Ectodermal cell (in vitro differentiated cells): Measurements from ENCODE around the gene MYLK.

Experiments used
- H3K27ac ChIP-seq: 2 replicates; pipeline ENCODE4 v1.7.0; 2013; ENCODE audit warnings: mild to moderate bottlenecking, low read depth, low read length; ENCODE audit not compliant: insufficient read depth, poor library complexity, severe bottlenecking
- H3K27me3 ChIP-seq: 2 replicates; pipeline ENCODE4 v1.7.0; 2013; ENCODE audit warnings: mild to moderate bottlenecking, low read length; ENCODE audit not compliant: insufficient read depth, control insufficient read depth, poor library complexity, severe bottlenecking
- H3K36me3 ChIP-seq: one replicate; pipeline ENCODE4 v1.7.0; 2013; ENCODE audit warnings: low read length; ENCODE audit not compliant: control insufficient read depth, insufficient read depth
- H3K4me1 ChIP-seq: one replicate; pipeline ENCODE4 v1.7.0; 2013; ENCODE audit warnings: low read length; ENCODE audit not compliant: control insufficient read depth, insufficient read depth
- H3K4me3 ChIP-seq: 2 replicates; pipeline ENCODE4 v1.7.0; 2013; ENCODE audit warnings: low read depth, low read length, control low read depth; ENCODE audit not compliant: insufficient read depth
- H3K9me3 ChIP-seq: 2 replicates; pipeline ENCODE4 v1.7.0; 2013; ENCODE audit warnings: mild to moderate bottlenecking, low read length, moderate library complexity; ENCODE audit not compliant: control insufficient read depth
- WGBS, 2 experiments: methylation state at CpG; one replicate each; pipeline ENCODE4 v1.1.7; 2013; ENCODE audit warnings: missing lambda C conversion rate in 2 of 2; 5-methylcytosine and 5-hydroxymethylcytosine counted together

MYLK gene

DNA sequence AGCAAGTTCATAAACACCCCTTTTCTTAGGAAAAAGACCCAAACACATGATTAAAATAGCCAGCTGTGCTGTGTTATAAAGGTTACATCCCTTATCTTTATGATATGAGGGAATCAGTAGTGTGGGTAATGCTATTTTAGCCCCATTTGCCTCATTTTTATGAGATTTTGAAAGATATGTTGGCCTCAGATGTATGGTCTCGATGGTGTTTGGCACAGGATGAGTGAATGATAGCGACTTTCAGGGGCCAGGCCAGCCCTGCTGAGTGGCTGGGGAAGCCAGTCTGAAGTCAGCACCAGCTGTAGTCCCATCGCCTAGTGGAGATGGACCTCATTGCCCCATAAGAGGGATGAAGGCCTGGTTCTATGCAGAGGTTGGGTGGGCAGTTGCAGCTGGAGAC lies 194.3 kb downstream of the MYLK start:
- peaks cover 35% of the 10 kb centered on the region for H3K4me1 ChIP-seq
- no peaks in the 10 kb centered on the region for H3K9me3 ChIP-seq
- H3K27me3 ChIP-seq: no peaks in the 10 kb centered on the region
- no peak overlapping the region for H3K27ac ChIP-seq
- no peaks in the 10 kb centered on the region for H3K36me3 ChIP-seq
- H3K4me3 ChIP-seq: no peak overlapping the region
- WGBS, 2 experiments: 89 to 98% methylated on average over 3 of the region's 3 CpGs

DNA sequence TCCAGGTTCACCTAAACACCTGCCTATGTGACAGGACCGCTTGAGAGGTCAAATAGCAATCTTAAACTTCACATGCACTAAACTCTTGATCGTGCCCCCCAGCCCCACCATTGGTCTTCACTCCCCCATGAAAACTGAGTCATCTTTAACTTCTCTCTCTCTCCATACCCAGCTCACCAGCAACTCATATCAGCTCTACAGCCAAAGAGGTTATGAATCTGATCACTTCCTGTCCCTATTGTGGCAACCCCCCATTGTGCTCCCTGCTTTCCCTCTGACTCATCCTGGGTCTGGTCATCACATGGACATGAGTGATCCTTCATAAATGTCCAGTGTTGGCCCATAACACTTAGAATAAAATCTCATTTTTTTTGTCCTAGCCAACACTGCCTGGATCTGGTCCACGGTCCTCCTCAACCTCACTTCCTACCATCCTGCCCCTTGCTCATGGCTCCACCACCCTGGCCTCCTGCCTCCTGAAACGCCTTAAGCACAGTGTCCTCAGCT lies 195.8 kb downstream of the MYLK start:
- Histone ChIP-seq H3K27me3 (no peaks in the 10 kb centered on the region), H3K9me3 (no peaks in the 10 kb centered on the region), H3K36me3 (no peaks in the 10 kb centered on the region), H3K4me1 (peaks cover 28% of the 10 kb centered on the region), H3K4me3 (no peak overlapping the region), H3K27ac (no peak overlapping the region)
- 95 to 96% methylated on average over 4 of the region's 4 CpGs for WGBS, 2 experiments

DNA sequence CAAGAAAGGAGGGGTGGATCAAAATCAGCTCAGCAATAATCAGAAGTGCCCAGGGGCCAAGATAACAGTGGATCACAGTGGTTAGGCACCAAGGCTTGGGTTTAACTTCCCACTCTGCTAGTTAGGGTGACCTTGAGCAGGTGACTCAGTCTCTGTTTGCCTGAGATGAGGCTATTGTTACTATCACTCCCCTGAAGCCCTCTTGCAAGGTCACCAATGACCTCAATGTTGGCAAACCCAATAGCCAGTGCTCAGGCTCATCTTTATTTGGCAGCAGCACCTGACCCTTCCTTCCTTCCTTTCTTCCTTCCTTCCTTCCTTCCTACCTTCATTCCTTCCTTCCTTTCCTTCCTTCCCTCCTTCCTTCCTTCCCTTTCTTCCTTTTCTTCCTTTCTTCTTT lies 196.8 kb downstream of the MYLK start:
- Histone ChIP-seq H3K4me3 (no peak overlapping the region), H3K9me3 (no peaks in the 10 kb centered on the region), H3K36me3 (no peaks in the 10 kb centered on the region), H3K4me1 (peaks cover 28% of the 10 kb centered on the region), H3K27me3 (no peaks in the 10 kb centered on the region), H3K27ac (no peak overlapping the region)

DNA sequence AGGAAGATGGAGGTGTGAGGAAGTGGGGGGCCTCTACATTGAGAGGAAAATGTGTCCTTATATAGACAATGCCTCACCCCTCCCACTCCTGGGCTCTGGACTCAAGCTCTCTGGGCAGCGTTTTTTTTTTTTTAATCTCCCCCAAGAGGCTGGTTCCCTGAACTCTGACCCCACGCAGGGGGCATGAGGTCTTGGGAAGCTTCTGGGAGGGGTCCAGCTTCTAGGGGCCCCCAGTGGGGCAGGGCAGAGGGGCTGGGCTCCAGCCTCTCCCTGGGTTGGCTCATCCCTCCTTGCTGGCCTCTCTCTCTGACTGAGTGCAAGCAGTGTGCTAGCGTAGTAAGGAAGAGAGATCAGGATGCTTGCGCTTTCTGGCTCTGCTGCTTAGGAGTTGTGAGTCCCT lies 197.9 kb downstream of the MYLK start:
- WGBS, 2 experiments: 68 to 77% methylated on average over 4 of the region's 4 CpGs
- H3K27ac ChIP-seq: peak overlapping the region; percentile 29
- no peaks in the 10 kb centered on the region for H3K27me3 ChIP-seq
- H3K4me3 ChIP-seq: no peak overlapping the region
- no peaks in the 10 kb centered on the region for H3K9me3 ChIP-seq
- H3K36me3 ChIP-seq: no peaks in the 10 kb centered on the region
- H3K4me1 ChIP-seq: peaks cover 27% of the 10 kb centered on the region

DNA sequence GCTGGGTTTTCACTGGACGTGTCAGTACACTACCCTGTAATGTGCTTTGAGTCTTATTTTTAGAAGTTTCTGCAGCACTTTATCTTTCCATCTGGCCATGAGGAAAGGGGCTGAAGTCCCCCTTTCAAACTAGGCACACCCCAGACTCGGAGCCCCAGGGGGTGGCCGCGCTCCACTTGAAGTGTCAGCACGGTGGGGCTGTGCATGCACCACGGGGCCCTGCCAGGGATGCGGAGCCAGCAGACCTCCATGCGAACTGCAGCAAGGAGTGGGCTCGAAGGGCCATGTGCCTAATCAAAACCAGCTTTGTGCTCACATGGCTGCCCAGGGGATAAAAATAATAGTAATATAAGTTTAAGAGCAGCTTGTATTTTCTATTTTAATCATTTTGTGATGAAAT lies 198.4 kb downstream of the MYLK start:
- Histone ChIP-seq H3K27ac (no peak overlapping the region), H3K4me1 (peaks cover 23% of the 10 kb centered on the region), H3K27me3 (no peaks in the 10 kb centered on the region), H3K36me3 (no peaks in the 10 kb centered on the region), H3K4me3 (no peak overlapping the region), H3K9me3 (no peaks in the 10 kb centered on the region)
- WGBS, 2 experiments: 91 to 93% methylated on average over 9 of the region's 9 CpGs

DNA sequence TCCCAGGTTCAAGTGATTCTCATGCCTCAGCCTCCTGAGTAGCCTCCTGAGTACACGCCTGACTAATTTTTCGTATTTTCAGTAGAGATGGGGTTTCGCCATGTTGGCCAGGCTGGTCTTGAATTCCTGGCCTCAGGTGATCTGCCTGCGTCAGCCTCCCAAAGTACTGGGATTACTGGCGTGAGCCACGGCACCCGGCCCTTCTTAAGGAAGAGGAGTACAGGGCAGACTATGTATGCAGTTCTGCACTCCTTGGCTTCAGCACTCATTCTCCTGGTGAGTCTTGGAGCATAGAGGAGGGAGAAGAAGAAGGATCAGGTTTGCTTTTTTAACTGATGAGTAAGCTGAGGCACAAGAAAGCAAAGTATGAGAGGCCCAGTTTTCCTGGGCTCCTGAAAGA lies 199.5 kb downstream of the MYLK start:
- Histone ChIP-seq H3K4me1 (peaks cover 16% of the 10 kb centered on the region), H3K4me3 (no peak overlapping the region), H3K9me3 (no peaks in the 10 kb centered on the region), H3K27ac (no peak overlapping the region), H3K27me3 (no peaks in the 10 kb centered on the region), H3K36me3 (no peaks in the 10 kb centered on the region)
- WGBS, 2 experiments: 92 to 95% methylated on average over 7 of the region's 7 CpGs

DNA sequence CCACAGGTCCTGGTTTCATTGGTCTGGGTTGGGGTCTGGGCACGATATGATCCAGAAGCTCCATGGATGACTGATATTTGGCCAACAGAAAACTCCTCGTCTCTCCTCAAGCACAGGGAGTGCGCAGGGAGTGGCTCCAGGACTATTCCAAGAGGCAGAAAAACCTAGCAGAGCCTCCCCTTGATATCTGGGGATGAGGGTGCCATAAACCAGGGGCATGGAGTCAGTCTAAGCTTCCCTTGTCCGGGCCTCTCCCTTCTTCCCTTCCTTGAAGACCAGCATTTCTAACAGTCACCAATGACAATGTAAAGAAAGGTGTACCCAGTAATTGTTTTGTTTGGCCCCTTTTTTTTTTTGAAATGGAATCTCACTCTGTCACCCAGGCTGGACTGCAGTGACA lies 199.9 kb downstream of the MYLK start:
- Histone ChIP-seq H3K4me1 (peaks cover 16% of the 10 kb centered on the region), H3K4me3 (no peak overlapping the region), H3K36me3 (no peaks in the 10 kb centered on the region), H3K27me3 (no peaks in the 10 kb centered on the region), H3K9me3 (no peaks in the 10 kb centered on the region), H3K27ac (no peak overlapping the region)
- WGBS, 2 experiments: 87 to 98% methylated on average over 4 of the region's 4 CpGs

DNA sequence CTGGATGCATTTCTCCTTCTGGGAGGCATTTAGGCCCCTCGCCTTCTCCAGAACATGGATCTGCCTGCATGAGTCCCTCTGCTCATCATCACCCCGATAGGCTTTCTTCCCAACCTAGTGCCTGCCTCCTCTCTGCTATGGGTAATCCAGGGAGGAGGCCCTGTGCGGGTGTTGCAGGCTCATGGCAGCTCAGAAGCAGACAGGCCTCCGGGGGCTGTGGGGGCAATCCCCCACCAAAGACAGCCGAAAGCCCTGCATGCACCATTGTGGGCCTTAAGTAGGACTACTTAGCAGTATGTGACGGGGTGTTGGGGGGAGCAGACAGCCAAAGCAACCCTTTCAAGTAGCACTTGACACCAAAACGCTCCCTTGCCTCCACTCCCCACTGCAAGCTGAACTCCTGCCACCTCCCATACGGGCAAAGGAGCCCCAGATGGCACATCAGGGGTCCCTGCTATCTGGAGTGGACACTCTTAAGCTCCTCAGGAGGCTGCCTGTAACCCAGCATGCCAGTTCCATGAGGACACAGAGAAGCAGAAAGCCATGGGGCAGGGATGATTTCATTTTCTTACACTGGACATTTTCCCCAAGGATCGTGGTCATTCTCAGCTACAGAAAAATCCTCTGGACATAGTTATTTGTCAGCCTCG lies 200.5 kb downstream of the MYLK start:
- Histone ChIP-seq H3K4me3 (no peak overlapping the region), H3K4me1 (peaks cover 16% of the 10 kb centered on the region), H3K36me3 (no peaks in the 10 kb centered on the region), H3K27ac (no peak overlapping the region), H3K9me3 (no peaks in the 10 kb centered on the region), H3K27me3 (no peaks in the 10 kb centered on the region)
- 88 to 91% methylated on average over 10 of the region's 10 CpGs for WGBS, 2 experiments

DNA sequence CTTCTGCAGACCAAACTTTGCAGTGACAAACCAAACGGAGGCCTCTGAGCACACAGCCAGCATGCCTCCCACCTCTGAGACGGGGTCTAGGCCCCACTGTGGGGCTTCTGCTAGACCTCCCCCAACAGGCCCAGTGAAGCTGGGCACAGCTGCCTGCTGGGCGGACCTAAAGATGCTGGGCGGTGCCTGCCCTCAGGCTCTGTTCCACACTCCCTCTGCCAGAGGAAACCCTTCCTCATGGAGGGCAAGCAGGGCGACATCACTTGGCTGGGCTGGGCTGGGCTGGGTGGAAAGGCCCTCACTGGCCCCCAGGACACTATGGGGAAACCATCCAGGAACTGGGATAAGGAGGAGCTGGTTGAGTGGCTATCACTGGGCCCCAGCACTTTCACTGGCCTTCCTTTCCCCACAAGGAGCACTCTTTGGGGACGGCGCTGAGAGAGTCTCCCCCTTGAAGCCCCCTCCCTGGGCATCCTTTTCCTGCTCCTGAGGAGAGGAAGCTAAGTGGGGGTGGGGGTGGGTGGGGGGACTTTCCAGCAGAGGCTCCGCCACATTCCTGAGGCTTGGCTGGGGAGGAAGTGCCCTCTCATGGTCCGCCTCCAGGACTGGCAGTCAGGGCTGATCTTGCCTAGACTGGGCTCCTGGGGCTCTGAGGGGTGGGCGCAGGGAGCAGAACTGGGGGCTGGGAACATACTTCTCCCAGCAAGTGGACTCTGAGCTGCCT lies 201.2 kb downstream of the MYLK start:
- Histone ChIP-seq H3K4me1 (peaks cover 16% of the 10 kb centered on the region), H3K9me3 (no peaks in the 10 kb centered on the region), H3K27me3 (no peaks in the 10 kb centered on the region), H3K4me3 (no peak overlapping the region), H3K36me3 (no peaks in the 10 kb centered on the region), H3K27ac (no peak overlapping the region)
- WGBS, 2 experiments: 90 to 91% methylated on average over 8 to 10 of the region's 10 CpGs

DNA sequence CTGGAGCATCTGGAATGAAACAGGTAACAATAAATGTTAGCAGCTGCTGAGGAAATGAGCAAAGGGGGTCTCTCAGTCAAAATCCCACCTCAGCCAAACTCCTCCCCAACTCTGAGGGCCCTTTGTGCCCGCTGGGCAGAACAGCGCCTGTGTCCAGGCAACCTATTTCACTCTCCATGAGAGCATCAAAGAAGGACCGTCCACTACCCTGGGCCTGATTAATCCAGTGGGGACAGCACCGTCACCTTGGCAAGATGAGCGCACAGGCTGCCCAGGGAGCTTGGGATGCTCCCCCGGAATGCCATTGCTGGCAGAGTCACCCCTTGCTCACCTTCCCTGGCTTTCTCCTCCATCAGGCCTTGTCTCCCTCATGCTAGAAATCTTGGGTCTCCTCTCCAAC lies 201.8 kb downstream of the MYLK start:
- H3K9me3 ChIP-seq: no peaks in the 10 kb centered on the region
- H3K4me1 ChIP-seq: peaks cover 16% of the 10 kb centered on the region
- H3K27ac ChIP-seq: no peak overlapping the region
- H3K27me3 ChIP-seq: no peaks in the 10 kb centered on the region
- no peaks in the 10 kb centered on the region for H3K36me3 ChIP-seq
- WGBS, 2 experiments: 95 to 96% methylated on average over 6 of the region's 6 CpGs
- H3K4me3 ChIP-seq: no peak overlapping the region
